ENCODE data around the gene SHROOM3.

The SHROOM3 gene

GRCh38 chr4:76751612-76752343 lies 316.7 kb downstream of the SHROOM3 start:
- H3K4me1 ChIP-seq (ENCODE audit: control insufficient read depth, insufficient read depth, low read length), result no peaks in the 10 kb centered on the region
- no peak for DNase-seq (ENCODE audit: low read depth, low spot score)
- no peaks in the 10 kb centered on the region for H3K9me3 ChIP-seq (ENCODE audit: control insufficient read depth, insufficient read depth, low read length)
- no peaks in the 10 kb centered on the region for H3K27me3 ChIP-seq (ENCODE audit: control insufficient read depth, insufficient read depth, low read length)
- H3K4me3 ChIP-seq (ENCODE audit: low read length), result no peak overlapping the region
- H3K36me3 ChIP-seq (ENCODE audit: control insufficient read depth, insufficient read depth, low read length), result peaks cover 5% of the 10 kb centered on the region
- no CpG with 5 or more reads among the region's 3 CpGs for WGBS (ENCODE audit: insufficient coverage, insufficient read length)
- no peak overlapping the region for H3K27ac ChIP-seq (ENCODE audit: low read length)

- Histone ChIP-seq H3K4me1 (ENCODE audit: control insufficient read depth, insufficient read depth, low read length) (no peaks in the 10 kb centered on the region), H3K4me3 (ENCODE audit: low read length) (no peak overlapping the region), H3K36me3 (ENCODE audit: control insufficient read depth, insufficient read depth, low read length) (peaks cover 5% of the 10 kb centered on the region), H3K27me3 (ENCODE audit: control insufficient read depth, insufficient read depth, low read length) (no peaks in the 10 kb centered on the region), H3K9me3 (ENCODE audit: control insufficient read depth, insufficient read depth, low read length) (no peaks in the 10 kb centered on the region), H3K27ac (ENCODE audit: low read length) (no peak overlapping the region)
- WGBS (ENCODE audit: insufficient coverage, insufficient read length), result no CpG with 5 or more reads among the region's 3 CpGs
- DNase-seq (ENCODE audit: low read depth, low spot score), result no peak
Observed at GRCh38 chr4:76752861-76753501, 318.0 kb downstream of the SHROOM3 start.

- Histone ChIP-seq H3K4me1 (ENCODE audit: control insufficient read depth, insufficient read depth, low read length) (no peaks in the 10 kb centered on the region), H3K4me3 (ENCODE audit: low read length) (no peak overlapping the region), H3K27me3 (ENCODE audit: control insufficient read depth, insufficient read depth, low read length) (no peaks in the 10 kb centered on the region), H3K9me3 (ENCODE audit: control insufficient read depth, insufficient read depth, low read length) (no peaks in the 10 kb centered on the region), H3K36me3 (ENCODE audit: control insufficient read depth, insufficient read depth, low read length) (peaks cover 5% of the 10 kb centered on the region), H3K27ac (ENCODE audit: low read length) (no peak overlapping the region)
- DNase-seq (ENCODE audit: low read depth, low spot score), result no peak
- WGBS (ENCODE audit: insufficient coverage, insufficient read length), result no CpG with 5 or more reads among the region's 3 CpGs
Observed at GRCh38 chr4:76753814-76754213, 318.8 kb downstream of the SHROOM3 start.

GRCh38 chr4:76754439-76754838 lies 319.4 kb downstream of the SHROOM3 start:
- peaks cover 6% of the 10 kb centered on the region for H3K36me3 ChIP-seq (ENCODE audit: control insufficient read depth, insufficient read depth, low read length)
- WGBS (ENCODE audit: insufficient coverage, insufficient read length), result no CpG with 5 or more reads among the region's 10 CpGs
- no peaks in the 10 kb centered on the region for H3K4me1 ChIP-seq (ENCODE audit: control insufficient read depth, insufficient read depth, low read length)
- H3K4me3 ChIP-seq (ENCODE audit: low read length), result no peak overlapping the region
- no peaks in the 10 kb centered on the region for H3K9me3 ChIP-seq (ENCODE audit: control insufficient read depth, insufficient read depth, low read length)
- H3K27me3 ChIP-seq (ENCODE audit: control insufficient read depth, insufficient read depth, low read length), result no peaks in the 10 kb centered on the region
- H3K27ac ChIP-seq (ENCODE audit: low read length), result no peak overlapping the region
- no peak for DNase-seq (ENCODE audit: low read depth, low spot score)

GRCh38 chr4:76755756-76756155 lies 320.7 kb downstream of the SHROOM3 start:
- no peak overlapping the region for H3K27ac ChIP-seq (ENCODE audit: low read length)

GRCh38 chr4:76756416-76756815 lies 321.4 kb downstream of the SHROOM3 start:
- no peaks in the 10 kb centered on the region for H3K9me3 ChIP-seq (ENCODE audit: control insufficient read depth, insufficient read depth, low read length)
- H3K4me1 ChIP-seq (ENCODE audit: control insufficient read depth, insufficient read depth, low read length), result no peaks in the 10 kb centered on the region
- H3K4me3 ChIP-seq (ENCODE audit: low read length), result no peak overlapping the region
- peaks cover 12% of the 10 kb centered on the region for H3K36me3 ChIP-seq (ENCODE audit: control insufficient read depth, insufficient read depth, low read length)
- no CpG with 5 or more reads among the region's 2 CpGs for WGBS (ENCODE audit: insufficient coverage, insufficient read length)
- H3K27me3 ChIP-seq (ENCODE audit: control insufficient read depth, insufficient read depth, low read length), result no peaks in the 10 kb centered on the region
- DNase-seq (ENCODE audit: low read depth, low spot score), result no peak
- H3K27ac ChIP-seq (ENCODE audit: low read length), result no peak overlapping the region

More at GRCh38 chr4:76755756-76756155, 320.7 kb downstream of the SHROOM3 start:
- Histone ChIP-seq H3K9me3 (ENCODE audit: control insufficient read depth, insufficient read depth, low read length) (no peaks in the 10 kb centered on the region), H3K36me3 (ENCODE audit: control insufficient read depth, insufficient read depth, low read length) (peaks cover 12% of the 10 kb centered on the region), H3K27me3 (ENCODE audit: control insufficient read depth, insufficient read depth, low read length) (no peaks in the 10 kb centered on the region), H3K4me3 (ENCODE audit: low read length) (no peak overlapping the region), H3K4me1 (ENCODE audit: control insufficient read depth, insufficient read depth, low read length) (no peaks in the 10 kb centered on the region)
- no peak for DNase-seq (ENCODE audit: low read depth, low spot score)

- no peak for DNase-seq (ENCODE audit: low read depth, low spot score)
- Histone ChIP-seq H3K36me3 (ENCODE audit: control insufficient read depth, insufficient read depth, low read length) (peaks cover 12% of the 10 kb centered on the region), H3K4me1 (ENCODE audit: control insufficient read depth, insufficient read depth, low read length) (no peaks in the 10 kb centered on the region), H3K9me3 (ENCODE audit: control insufficient read depth, insufficient read depth, low read length) (no peaks in the 10 kb centered on the region), H3K4me3 (ENCODE audit: low read length) (no peak overlapping the region), H3K27me3 (ENCODE audit: control insufficient read depth, insufficient read depth, low read length) (no peaks in the 10 kb centered on the region), H3K27ac (ENCODE audit: low read length) (no peak overlapping the region)
- WGBS (ENCODE audit: insufficient coverage, insufficient read length), result no CpG with 5 or more reads among the region's 9 CpGs
Observed at GRCh38 chr4:76757418-76757939, 322.4 kb downstream of the SHROOM3 start.

GRCh38 chr4:76758290-76758882 lies 323.4 kb downstream of the SHROOM3 start:
- WGBS (ENCODE audit: insufficient coverage, insufficient read length), result no CpG with 5 or more reads among the region's 4 CpGs
- Histone ChIP-seq H3K9me3 (ENCODE audit: control insufficient read depth, insufficient read depth, low read length) (no peaks in the 10 kb centered on the region), H3K4me3 (ENCODE audit: low read length) (no peak overlapping the region), H3K4me1 (ENCODE audit: control insufficient read depth, insufficient read depth, low read length) (no peaks in the 10 kb centered on the region), H3K27ac (ENCODE audit: low read length) (no peak overlapping the region), H3K36me3 (ENCODE audit: control insufficient read depth, insufficient read depth, low read length) (peaks cover 12% of the 10 kb centered on the region), H3K27me3 (ENCODE audit: control insufficient read depth, insufficient read depth, low read length) (no peaks in the 10 kb centered on the region)
- no peak for DNase-seq (ENCODE audit: low read depth, low spot score)

- no peak overlapping the region for H3K4me3 ChIP-seq (ENCODE audit: low read length)
- no peaks in the 10 kb centered on the region for H3K4me1 ChIP-seq (ENCODE audit: control insufficient read depth, insufficient read depth, low read length)
- H3K36me3 ChIP-seq (ENCODE audit: control insufficient read depth, insufficient read depth, low read length), result peaks cover 12% of the 10 kb centered on the region
- no peak for DNase-seq (ENCODE audit: low read depth, low spot score)
- no CpG with 5 or more reads among the region's 3 CpGs for WGBS (ENCODE audit: insufficient coverage, insufficient read length)
- H3K9me3 ChIP-seq (ENCODE audit: control insufficient read depth, insufficient read depth, low read length), result no peaks in the 10 kb centered on the region
- no peak overlapping the region for H3K27ac ChIP-seq (ENCODE audit: low read length)
- no peaks in the 10 kb centered on the region for H3K27me3 ChIP-seq (ENCODE audit: control insufficient read depth, insufficient read depth, low read length)
Observed at GRCh38 chr4:76758996-76759395, 324.0 kb downstream of the SHROOM3 start.

- Histone ChIP-seq H3K4me1 (ENCODE audit: control insufficient read depth, insufficient read depth, low read length) (no peaks in the 10 kb centered on the region), H3K9me3 (ENCODE audit: control insufficient read depth, insufficient read depth, low read length) (no peaks in the 10 kb centered on the region), H3K36me3 (ENCODE audit: control insufficient read depth, insufficient read depth, low read length) (peaks cover 7% of the 10 kb centered on the region; the same call in 1 of the 2 replicates), H3K27me3 (ENCODE audit: control insufficient read depth, insufficient read depth, low read length) (no peaks in the 10 kb centered on the region), H3K27ac (ENCODE audit: low read length) (no peak overlapping the region), H3K4me3 (ENCODE audit: low read length) (no peak overlapping the region)
- no CpG with 5 or more reads among the region's 3 CpGs for WGBS (ENCODE audit: insufficient coverage, insufficient read length)
- DNase-seq (ENCODE audit: low read depth, low spot score), result no peak
Observed at GRCh38 chr4:76760193-76760592, 325.2 kb downstream of the SHROOM3 start.
